CD4-positive, alpha-beta T cell (primary cell): ENCODE measurements around the gene MTUS2. TPM values are rescaled to one million over a fixed set of nuclear protein-coding genes. Genes with fewer than 3 reads are reported as not detected.

Source experiments
- ATAC-seq: fragments of 200-7000 bp; cut with Tn5 transposase; one replicate; pipeline ENCODE4 v1.10.0; 2022; ENCODE audit warnings: mild to moderate bottlenecking; ENCODE audit not compliant: poor library complexity
- CTCF ChIA-PET: fragments of 350-600 bp; sonication (Branson Sonifier 250); formaldehyde crosslinking; loops from one replicate; lab custom pipeline; 2021; ENCODE audit warnings: antibody characterized with exemption, inconsistent platforms; lab: Charles Lee
- POLR2A ChIA-PET: fragments of 350-600 bp; sonication (Branson Sonifier 250); formaldehyde crosslinking; loops from one replicate; lab custom pipeline; 2021; ENCODE audit warnings: antibody characterized with exemption, inconsistent platforms; lab: Charles Lee
- DNase-seq, 14 experiments: peaks; one replicate each; pipeline ENCODE4 v3.0.0-alpha.2; 2013 to 2020; ENCODE audit warnings: mixed read lengths in 2 of 14
- H3K27ac ChIP-seq, 2 donors: one replicate each; pipeline versions ENCODE4 v1.5.1 to v1.7.0; 2013; ENCODE audit warnings: low read length in 2 of 2, low read depth in 1 of 2, mild to moderate bottlenecking in 1 of 2
- H3K27me3 ChIP-seq, 2 experiments: 1 replicate in 1 of 2; 2 replicates in 1 of 2; pipeline versions ENCODE4 v1.6.1 to v1.7.0; 2013; ENCODE audit warnings: low read length in 2 of 2, control low read depth in 1 of 2, mild to moderate bottlenecking in 1 of 2, moderate library complexity in 1 of 2; ENCODE audit not compliant: insufficient read depth in 2 of 2, control insufficient read depth in 1 of 2
- H3K36me3 ChIP-seq: one replicate; pipeline ENCODE4 v1.6.1; 2013; ENCODE audit warnings: low read length, control low read depth; ENCODE audit not compliant: insufficient read depth
- H3K4me1 ChIP-seq: one replicate; pipeline ENCODE4 v1.6.1; 2013; ENCODE audit warnings: low read length, control low read depth; ENCODE audit not compliant: insufficient read depth
- H3K4me3 ChIP-seq: one replicate; pipeline ENCODE4 v1.5.1; 2013; ENCODE audit warnings: mild to moderate bottlenecking, low read length, moderate library complexity
- H3K9me3 ChIP-seq, 2 experiments: 1 replicate in 1 of 2; 2 replicates in 1 of 2; pipeline versions ENCODE4 v1.6.1 to v1.7.0; 2013; ENCODE audit warnings: low read length in 2 of 2, mild to moderate bottlenecking in 2 of 2, control low read depth in 1 of 2, moderate library complexity in 1 of 2; ENCODE audit not compliant: control insufficient read depth in 1 of 2, insufficient read depth in 1 of 2
- H3K27ac Mint-ChIP-seq: one replicate; pipeline ENCODE4 v1.8.0; 2020; ENCODE audit warnings: mixed read lengths
- H3K27me3 Mint-ChIP-seq: one replicate; pipeline ENCODE4 v1.8.0; 2021; ENCODE audit warnings: mixed read lengths
- H3K36me3 Mint-ChIP-seq: one replicate; pipeline ENCODE4 v1.8.0; 2021; ENCODE audit warnings: low read depth, mixed read lengths
- H3K4me1 Mint-ChIP-seq: one replicate; pipeline ENCODE4 v1.8.0; 2021; ENCODE audit warnings: low read depth, mixed read lengths
- H3K4me3 Mint-ChIP-seq: one replicate; pipeline ENCODE4 v1.8.0; 2020; ENCODE audit warnings: mild to moderate bottlenecking, mixed read lengths
- H3K9me3 Mint-ChIP-seq: one replicate; pipeline ENCODE4 v1.8.0; 2020; ENCODE audit warnings: mixed read lengths
- CTCF ChIP-seq: fragments of 200-600 bp; IDR thresholded peaks from one replicate; pipeline ENCODE4 v1.8.0; 2022; ENCODE audit warnings: antibody characterized with exemption, mild to moderate bottlenecking
- intact Hi-C, 2 experiments: fragments of 100-400 bp; cut with DNase I in 1 of 2; cut with micrococcal nuclease in 1 of 2; formaldehyde crosslinking; loops; one replicate each; pipeline versions ENCODE4 v1.15.1 to v1.9.0; 2023 to 2025; cut with DNase I, micrococcal nuclease
- total RNA-seq, 174 experiments: library from RNA in 2 of 174; stranded (reverse) in 2 of 174; gene quantifications; one replicate each; pipeline ENCODE4 v1.2.3 and lab custom pipeline; 2021 to 2026

Gene MTUS2
- total RNA-seq, 2 experiments from 2014 or later, result 0.38 to 0.81 TPM

- Mint-ChIP-seq H3K36me3 (no peaks in the 10 kb centered on the region), H3K9me3 (no peaks in the 10 kb centered on the region), H3K27me3 (peaks cover 6% of the 10 kb centered on the region), H3K4me1 (no peaks in the 10 kb centered on the region), H3K4me3 (no peak overlapping the region), H3K27ac (no peak overlapping the region)
- intact Hi-C loops, result no loop called here
- Histone ChIP-seq H3K9me3 (no peaks in the 10 kb centered on the region), H3K4me3 (no peak overlapping the region), H3K36me3 (no peaks in the 10 kb centered on the region), H3K4me1 (no peaks in the 10 kb centered on the region), H3K27ac (no peak overlapping the region), H3K27me3 (no peaks in the 10 kb centered on the region)
- ChIA-PET POLR2A (no interaction called here), CTCF (no interaction called here)
- ATAC-seq (no peak), DNase-seq (no peak)
- no peak for TF ChIP-seq CTCF
Measured at GRCh38 chr13:29111446-29111845, 291.3 kb downstream of the MTUS2 start.

GRCh38 chr13:29115842-29116241 is 295.7 kb downstream of the MTUS2 start:
- Histone ChIP-seq H3K36me3 (no peaks in the 10 kb centered on the region), H3K4me3 (no peak overlapping the region), H3K27me3 (no peaks in the 10 kb centered on the region), H3K4me1 (no peaks in the 10 kb centered on the region), H3K27ac (no peak overlapping the region), H3K9me3 (no peaks in the 10 kb centered on the region)
- Mint-ChIP-seq H3K9me3 (no peaks in the 10 kb centered on the region), H3K4me3 (no peak overlapping the region), H3K36me3 (no peaks in the 10 kb centered on the region), H3K27me3 (peaks cover 15% of the 10 kb centered on the region), H3K27ac (no peak overlapping the region), H3K4me1 (no peaks in the 10 kb centered on the region)
- ChIA-PET CTCF (no interaction called here), POLR2A (no interaction called here)
- ATAC-seq (no peak), DNase-seq (no peak)
- TF ChIP-seq CTCF, result no peak
- intact Hi-C loops, result no loop called here

GRCh38 chr13:29117663-29118062 is 297.5 kb downstream of the MTUS2 start:
- H3K27me3 ChIP-seq, result no peaks in the 10 kb centered on the region
- H3K4me1 ChIP-seq, result no peaks in the 10 kb centered on the region
- no peak for TF ChIP-seq CTCF
- ATAC-seq (no peak), DNase-seq (no peak)
- ChIA-PET CTCF (no interaction called here), POLR2A (no interaction called here)
- no peak overlapping the region for H3K4me3 ChIP-seq
- H3K27ac ChIP-seq, result no peak overlapping the region
- Mint-ChIP-seq H3K27ac (no peak overlapping the region), H3K4me1 (no peaks in the 10 kb centered on the region), H3K36me3 (no peaks in the 10 kb centered on the region), H3K27me3 (peaks cover 9% of the 10 kb centered on the region), H3K9me3 (no peaks in the 10 kb centered on the region), H3K4me3 (no peak overlapping the region)
- no peaks in the 10 kb centered on the region for H3K9me3 ChIP-seq
- no peaks in the 10 kb centered on the region for H3K36me3 ChIP-seq
- intact Hi-C loops, result no loop called here
